T47D (cell line): Measurements from ENCODE around the gene SENP1.

ENCODE experiments used
- DNase-seq, 2 experiments: peaks; one replicate each; pipeline versions ENCODE4 v3.0.0 to v3.0.0-alpha.2; 2011 to 2012; ENCODE audit warnings: low read depth in 1 of 2, low spot score in 1 of 2
- JUND ChIP-seq: IDR thresholded peaks from 2 replicates; pipeline ENCODE4 v1.6.1; 2012; ENCODE audit warnings: low read depth
- in situ Hi-C: cut with HindIII; loops from 2 replicates; pipeline ENCODE4 v1.10.0; 2016; ENCODE audit warnings: low sequenced_read_pairs, low pct_unique_long_range_greater_than_20kb

SENP1 gene

GRCh38 chr12:48105321-48105866 lies 485 bp downstream of the SENP1 start:
- in situ Hi-C loops, result no loop called here
- no peak for TF ChIP-seq JUND
- DNase-seq, result peak in 1 of 2 experiments; percentile 5

GRCh38 chr12:48104531-48104930 lies 1.3 kb downstream of the SENP1 start:
- DNase-seq, result peak; percentile 61 to 84
- TF ChIP-seq JUND, result no peak
- in situ Hi-C loops, result no loop called here

- no peak for TF ChIP-seq JUND
- DNase-seq, result no peak
- in situ Hi-C loops, result no loop called here
Measured at GRCh38 chr12:48092611-48093010, 13.3 kb downstream of the SENP1 start.

- TF ChIP-seq JUND, result no peak
- in situ Hi-C loops, result no loop called here
- no peak for DNase-seq
Measured at GRCh38 chr12:48086327-48086726, 19.6 kb downstream of the SENP1 start.

DNA sequence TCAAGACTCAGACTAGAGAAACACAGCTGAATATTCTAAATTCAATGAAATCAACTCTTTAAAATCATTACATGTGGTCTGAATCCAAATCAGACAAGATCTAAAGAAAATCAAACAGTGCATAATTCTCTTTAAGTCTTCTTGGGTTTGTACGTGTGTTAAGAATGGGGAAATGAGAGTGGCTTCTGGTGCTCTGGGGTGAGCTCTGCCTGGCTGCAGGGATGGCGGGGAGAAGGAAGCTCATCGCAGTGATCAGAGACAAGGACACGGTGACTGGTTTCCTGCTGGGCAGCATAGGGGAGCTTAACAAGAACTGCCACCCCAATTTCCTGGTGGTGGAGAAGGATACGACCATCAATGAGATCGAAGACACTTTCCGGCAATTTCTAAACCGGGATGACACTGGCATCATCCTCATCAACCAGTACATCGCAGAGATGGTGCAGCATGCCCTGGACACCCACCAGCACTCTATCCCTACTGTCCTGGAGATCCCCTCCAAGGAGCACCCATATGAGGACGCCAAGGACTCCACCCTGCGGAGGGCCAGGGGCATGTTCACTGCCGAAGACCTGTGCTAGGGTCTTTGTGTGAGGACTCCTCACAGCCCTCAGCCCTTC lies 20.9 kb downstream of the SENP1 start:
- in situ Hi-C loops, result no loop called here
- no peak for TF ChIP-seq JUND
- DNase-seq, result no peak

DNA sequence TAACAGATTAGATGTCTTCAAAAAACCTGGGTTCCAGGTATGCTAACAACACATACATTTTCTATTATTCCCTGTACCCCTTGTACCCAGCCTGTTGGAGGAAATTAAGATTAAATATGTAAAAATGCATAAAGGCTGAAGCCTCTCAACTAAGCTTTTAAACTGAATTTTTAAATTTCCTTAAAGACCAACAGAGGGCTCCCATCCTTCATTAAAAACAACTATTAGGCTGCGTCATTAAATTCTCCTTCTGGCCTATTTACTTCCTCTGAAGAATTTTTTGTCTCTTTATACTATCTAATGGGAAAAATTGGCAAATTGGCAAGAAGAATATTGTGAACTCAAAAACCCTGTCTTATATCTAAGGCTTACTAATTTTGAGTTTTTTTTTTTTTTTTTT lies 21.8 kb downstream of the SENP1 start:
- peak in 1 of 2 experiments; percentile 26 for DNase-seq
- no peak for TF ChIP-seq JUND
- in situ Hi-C loops, result no loop called here

DNA sequence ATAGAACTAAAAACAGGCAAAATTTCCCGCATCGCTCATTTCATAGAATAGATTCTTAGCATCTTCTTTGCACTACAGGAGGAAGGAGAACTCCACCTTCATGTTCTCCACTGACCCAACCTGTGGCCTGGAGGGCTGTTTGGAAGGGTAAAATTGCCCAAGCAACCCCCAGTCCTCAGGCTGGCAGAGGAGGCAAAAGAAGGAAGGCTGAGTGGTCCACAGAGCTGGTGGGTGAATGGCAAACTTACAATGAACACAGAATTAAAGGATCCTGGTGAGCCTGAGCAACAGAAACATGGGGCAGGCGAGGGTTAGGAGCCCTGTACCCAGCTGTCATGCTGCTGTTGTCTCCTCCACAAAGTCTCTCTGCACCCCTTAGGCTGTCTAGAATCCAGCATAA lies 25.1 kb downstream of the SENP1 start:
- no peak for TF ChIP-seq JUND
- in situ Hi-C loops, result no loop called here
- DNase-seq, result no peak

DNA sequence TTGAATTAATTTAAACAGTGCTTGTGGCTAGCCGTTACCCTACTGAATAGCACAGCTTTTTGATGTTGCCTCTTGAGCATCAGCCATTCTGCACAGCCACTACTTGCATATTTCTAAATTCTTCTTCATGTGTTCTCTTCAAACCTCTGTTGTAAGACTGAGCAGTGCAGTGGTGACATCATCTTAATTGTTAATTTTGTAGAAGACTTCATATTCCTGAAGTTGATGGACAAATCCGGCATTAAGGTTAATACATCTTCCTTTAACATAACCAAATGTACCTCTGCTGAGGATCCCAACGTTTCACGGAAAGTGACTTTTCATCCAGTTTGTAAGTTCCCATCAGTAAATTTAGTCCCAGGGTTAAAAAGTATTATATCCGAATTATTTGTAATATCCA lies 25.6 kb downstream of the SENP1 start:
- TF ChIP-seq JUND, result no peak
- in situ Hi-C loops, result no loop called here
- no peak for DNase-seq

DNA sequence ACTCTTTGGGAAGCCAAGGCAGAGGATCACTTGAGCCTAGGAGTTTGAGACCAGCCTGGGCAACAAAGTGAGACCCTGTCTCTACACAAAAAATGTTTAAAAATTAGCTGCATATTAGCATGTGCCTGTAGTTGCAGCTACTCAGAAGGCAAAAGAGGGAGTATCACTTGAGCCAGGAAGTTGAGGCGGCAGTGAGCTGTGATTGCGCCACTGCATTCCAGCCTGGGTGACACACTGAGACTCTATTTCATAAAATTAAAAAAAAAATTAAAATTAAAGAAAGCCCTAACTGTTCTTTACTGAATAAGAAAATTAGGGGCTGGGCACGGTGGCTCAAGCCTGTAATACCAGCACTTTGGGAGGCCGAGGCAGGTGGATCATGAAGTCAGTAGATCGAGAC lies 27.0 kb downstream of the SENP1 start:
- TF ChIP-seq JUND, result no peak
- no peak for DNase-seq
- in situ Hi-C loops, result no loop called here

- no peak for TF ChIP-seq JUND
- in situ Hi-C loops, result no loop called here
- no peak for DNase-seq
Measured at GRCh38 chr12:48077111-48077510, 28.8 kb downstream of the SENP1 start.

DNA sequence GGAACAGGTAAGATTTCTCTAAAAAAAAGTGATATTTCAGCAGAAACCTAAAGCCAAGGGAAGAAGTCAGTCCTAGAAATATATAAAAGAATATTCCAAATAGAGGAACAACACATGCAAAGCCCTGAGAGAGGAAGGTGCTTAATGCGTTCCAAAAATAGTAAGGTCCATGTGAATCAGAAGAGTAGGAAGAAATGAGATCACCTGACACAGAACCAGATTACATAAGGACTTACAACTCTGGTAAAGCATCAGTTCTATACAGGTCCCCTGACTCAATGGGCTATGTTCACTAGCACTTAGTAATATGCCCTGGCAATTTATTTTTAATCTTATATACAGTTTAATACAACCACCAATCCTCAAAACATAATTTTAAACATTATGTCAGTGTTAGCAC lies 30.0 kb downstream of the SENP1 start:
- DNase-seq, result no peak
- in situ Hi-C loops, result no loop called here
- TF ChIP-seq JUND, result no peak

- in situ Hi-C loops, result no loop called here
- DNase-seq, result no peak
- TF ChIP-seq JUND, result no peak
Measured at GRCh38 chr12:48074266-48074665, 31.6 kb downstream of the SENP1 start.

DNA sequence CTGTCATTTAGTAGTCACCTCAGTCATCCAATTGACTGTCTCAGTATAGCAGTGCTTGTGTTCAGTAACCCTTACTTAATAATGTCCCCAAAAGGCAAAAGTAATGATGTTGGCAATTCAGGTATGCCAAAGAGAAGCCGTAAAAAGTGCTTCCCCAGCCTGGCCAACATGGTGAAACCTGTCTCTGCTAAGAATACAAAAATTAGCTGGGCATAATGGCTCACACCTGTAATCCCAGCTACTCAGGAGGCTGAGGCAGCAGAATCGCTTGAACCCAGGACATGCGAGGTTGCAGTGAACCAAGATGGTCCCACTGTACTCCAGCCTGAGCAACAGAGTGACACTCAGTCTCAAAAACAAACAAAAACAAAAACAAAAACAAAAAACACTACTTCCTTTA lies 33.6 kb downstream of the SENP1 start:
- no peak for TF ChIP-seq JUND
- in situ Hi-C loops, result no loop called here
- DNase-seq, result no peak

DNA sequence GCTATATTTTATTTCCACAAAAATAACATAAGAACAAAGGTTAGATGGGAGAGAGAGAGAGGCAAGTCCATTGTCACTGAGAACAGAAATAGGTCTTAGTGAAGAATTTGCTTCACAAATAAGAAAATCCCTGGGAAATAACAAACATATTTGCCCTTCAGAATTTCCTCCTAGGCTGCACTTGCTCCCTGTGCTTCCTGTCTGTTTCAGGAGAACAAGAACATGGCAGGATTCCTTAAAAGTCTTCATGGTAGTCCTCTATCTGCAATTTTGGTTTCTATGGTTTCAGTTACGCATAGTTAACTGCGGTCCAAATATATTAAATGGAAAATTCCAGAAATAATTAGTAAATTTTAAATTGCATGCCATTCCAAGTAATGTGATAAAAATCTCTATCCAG lies 34.1 kb downstream of the SENP1 start:
- no peak for TF ChIP-seq JUND
- DNase-seq, result no peak
- in situ Hi-C loops, result no loop called here
